K562 (cell line): ENCODE measurements around the gene SYNJ2. TPM values are rescaled to one million over a fixed set of nuclear protein-coding genes. Genes with fewer than 3 reads are reported as not detected.

ENCODE experiments used
- ATAC-seq: fragments of 200-7000 bp; cut with Tn5 transposase; 3 replicates; pipeline ENCODE4 v1.9.1; 2020; ENCODE audit warnings: moderate library complexity
- BruUV-seq: library from RNA; stranded (reverse); fragments of 400-500 nt; replicated peaks from 2 replicates; lab custom pipeline; 2021; lab: Mats Ljungman, UMichigan
- CTCF ChIA-PET: fragments of 300-600 bp; formaldehyde crosslinking; extraction: SDS; loops from one replicate; lab custom pipeline; 2021; ENCODE audit warnings: low intra/inter-chr PET ratio; lab: Yijun Ruan, JAX
- POLR2A ChIA-PET: fragments of 300-600, 350-650 bp; sonication (Branson Sonifier 250); formaldehyde crosslinking; extraction: SDS; loops from one replicate; lab custom pipeline; 2021; ENCODE audit warnings: antibody characterized with exemption, inconsistent platforms; lab: Yijun Ruan, JAX
- DNase-seq, 4 experiments: peaks; one replicate each; pipeline versions ENCODE4 v3.0.0 to v3.0.0-alpha.2; 2011 to 2018; ENCODE audit warnings: low spot score in 3 of 4, mixed read lengths in 3 of 4; ENCODE audit errors: extremely low read depth in 1 of 4
- FAIRE-seq: peaks from 2 replicates; lab custom pipeline; 2011; peaks lifted over from hg19 to GRCh38; lab: Jason Lieb, UNC
- H2AFZ ChIP-seq: 2 replicates; pipeline ENCODE4 v1.6.0; 2011; ENCODE audit warnings: low read depth, low read length, control low read depth, inconsistent platforms
- H3K27ac ChIP-seq: fragments of 200-600 bp; 3 replicates; pipeline ENCODE4 v1.8.0; 2011; ENCODE audit warnings: low read depth, mild to moderate bottlenecking, control low read depth, inconsistent platforms, low read length, moderate library complexity, mixed read lengths; ENCODE audit errors: extremely low read depth
- H3K27me3 ChIP-seq, 2 experiments: fragments of 300-600 bp in 1 of 2; 2 replicates in 1 of 2; 3 replicates in 1 of 2; pipeline versions ENCODE4 v1.6.0 to v1.8.0; 2011; ENCODE audit warnings: inconsistent platforms in 2 of 2, low read length in 2 of 2, mild to moderate bottlenecking in 1 of 2, mixed read lengths in 1 of 2, moderate library complexity in 1 of 2; ENCODE audit not compliant: control insufficient read depth in 2 of 2, insufficient read depth in 2 of 2
- H3K36me3 ChIP-seq: fragments of 300-600 bp; 3 replicates; pipeline ENCODE4 v1.8.0; 2011; ENCODE audit warnings: mild to moderate bottlenecking, low read length, inconsistent platforms; ENCODE audit not compliant: control insufficient read depth, insufficient read depth
- H3K4me1 ChIP-seq, 2 experiments: fragments of 200-600 bp in 1 of 2; replicated peaks in 1 of 2; 2 replicates in 1 of 2; 3 replicates in 1 of 2; pipeline versions ENCODE4 v1.5.1 to v1.8.0; 2011; ENCODE audit warnings: inconsistent platforms in 2 of 2, low read length in 2 of 2, mild to moderate bottlenecking in 1 of 2, mixed read lengths in 1 of 2, moderate library complexity in 1 of 2; ENCODE audit not compliant: control insufficient read depth in 2 of 2, insufficient read depth in 2 of 2
- H3K4me2 ChIP-seq: 2 replicates; pipeline ENCODE4 v1.6.1; 2011; ENCODE audit warnings: low read length, control low read depth, inconsistent platforms, mixed read lengths; ENCODE audit not compliant: insufficient read depth
- H3K4me3 ChIP-seq: fragments of 200-600 bp; sonication (generic), shearing (Covaris generic); 2 replicates; pipeline ENCODE4 v1.5.1; 2016; ENCODE audit warnings: control low read depth, inconsistent platforms
- H3K79me2 ChIP-seq: fragments of 200-600 bp; 3 replicates; pipeline ENCODE4 v1.8.0; 2011; ENCODE audit warnings: low read length, inconsistent platforms; ENCODE audit not compliant: control insufficient read depth, insufficient read depth
- H3K9ac ChIP-seq, 2 experiments: 2 replicates each; pipeline versions ENCODE4 v1.6.0 to v1.6.1; 2011; ENCODE audit warnings: low read depth in 2 of 2, low read length in 2 of 2, control low read depth in 1 of 2, inconsistent platforms in 1 of 2, mild to moderate bottlenecking in 1 of 2, mixed read lengths in 1 of 2; ENCODE audit not compliant: insufficient read depth in 1 of 2
- H3K9me1 ChIP-seq: one replicate; pipeline ENCODE4 v1.6.0; 2011; ENCODE audit warnings: inconsistent platforms, mild to moderate bottlenecking, low read length, moderate library complexity; ENCODE audit not compliant: control insufficient read depth, insufficient read depth
- H3K9me3 ChIP-seq: replicated peaks from 2 replicates; pipeline ENCODE4 v1.5.1; 2011; ENCODE audit warnings: low read depth, low read length, inconsistent platforms; ENCODE audit not compliant: control insufficient read depth, insufficient read depth
- H4K20me1 ChIP-seq: replicated peaks from 2 replicates; pipeline ENCODE4 v1.6.1; 2011; ENCODE audit warnings: low read length, inconsistent platforms, mixed read lengths; ENCODE audit not compliant: control insufficient read depth, insufficient read depth
- HDGF ChIP-seq: fragments of 450-650 bp; IDR thresholded peaks from 2 replicates; pipeline ENCODE4 v1.6.1; 2016
- PML ChIP-seq: IDR thresholded peaks from 2 replicates; pipeline ENCODE4 v1.6.1; 2012; ENCODE audit warnings: low read length, inconsistent platforms
- RFX1 ChIP-seq: fragments of 450-650 bp; IDR thresholded peaks from 2 replicates; pipeline ENCODE4 v1.6.1; 2016; ENCODE audit warnings: mild to moderate bottlenecking, moderate library complexity
- USF2 ChIP-seq: sonication (generic); formaldehyde crosslinking; IDR thresholded peaks from 2 replicates; pipeline ENCODE4 v1.5.0; 2020; ENCODE audit warnings: missing genetic modification reagents
- WGBS: fragments of 100-300 bp; shearing (Covaris generic); methylation state at CpG from one replicate; pipeline ENCODE4 v1.1.6; 2016; ENCODE audit warnings: low coverage, mixed read lengths; ENCODE audit not compliant: insufficient coverage; ENCODE audit errors: missing lambda C conversion rate; 5-methylcytosine and 5-hydroxymethylcytosine counted together
- in situ Hi-C: fragments of 300-500 bp; cut with MboI; formaldehyde crosslinking; loops from 4 replicates; pipeline ENCODE4 v1.15.0; 2018; ENCODE audit warnings: inconsistent platforms, mixed read lengths
- intact Hi-C: fragments of 100-400 bp; cut with micrococcal nuclease; formaldehyde crosslinking; loops from 2 replicates; pipeline ENCODE4 v1.14.2; 2022
- polyA plus RNA-seq, 8 experiments: library from polyadenylated mRNA; depleted of rRNA in 4 of 8; stranded (reverse) in 5 of 8; unstranded in 3 of 8; fragments of >200 nt; fragmentation: Nextera tagmentation in 2 of 8; fragmentation: Illumina TruSeq in 1 of 8; extraction: Ambion mirVana in 2 of 8; extraction: Trizol in 1 of 8; gene quantifications; 2 replicates each; pipeline versions ENCODE4 v1.2.1 to v1.2.3, GENCODE V29; 2011 to 2014; ENCODE audit warnings: inconsistent platforms in 1 of 8, missing spikeins in 1 of 8
- total RNA-seq, 7 experiments: library from RNA; depleted of rRNA in 6 of 7; stranded (reverse); fragments of >200 nt in 6 of 7; fragmentation: Illumina TruSeq in 2 of 7; extraction: Trizol in 2 of 7; gene quantifications; 2 replicates each; pipeline versions ENCODE4 v1.2.1 to v1.2.3, GENCODE V29; 2011 to 2021; ENCODE audit warnings: low replicate concordance in 1 of 7
- TF ChIP-seq, protein P1 (sequence below): fragments of 450-650 bp; IDR thresholded peaks from 2 replicates; pipeline ENCODE4 v1.7.0; 2016; ENCODE audit warnings: borderline replicate concordance

The SYNJ2 gene
- total and polyA plus RNA-seq, 9 of the 15 experiments (the other 6 are each of a cell fraction or from before 2014, with no cell fraction given) = 3.0 to 27.7 (median 17.8) TPM

GRCh38 chr6:158077676-158078075 lies 96.0 kb downstream of the SYNJ2 start:
- intact Hi-C loops = no loop called here
- no peak for DNase-seq
- CTCF ChIA-PET = no interaction called here

More at GRCh38 chr6:158077676-158078075, 96.0 kb downstream of the SYNJ2 start:
- Histone ChIP-seq H2AFZ (no peak overlapping the region), H3K9ac (no peak overlapping the region), H3K79me2 (no peaks in the 10 kb centered on the region), H3K9me1 (no peaks in the 10 kb centered on the region), H3K4me2 (no peak overlapping the region), H3K27ac (no peak overlapping the region), H3K9me3 (no peaks in the 10 kb centered on the region), H3K4me3 (no peak overlapping the region), H3K27me3 (no peaks in the 10 kb centered on the region), H3K4me1 (no peaks in the 10 kb centered on the region), H4K20me1 (no peaks in the 10 kb centered on the region), H3K36me3 (peaks cover 53% of the 10 kb centered on the region)
- no peak for TF ChIP-seq USF2
- TF ChIP-seq HDGF = no peak
- TF ChIP-seq, protein P1, sequence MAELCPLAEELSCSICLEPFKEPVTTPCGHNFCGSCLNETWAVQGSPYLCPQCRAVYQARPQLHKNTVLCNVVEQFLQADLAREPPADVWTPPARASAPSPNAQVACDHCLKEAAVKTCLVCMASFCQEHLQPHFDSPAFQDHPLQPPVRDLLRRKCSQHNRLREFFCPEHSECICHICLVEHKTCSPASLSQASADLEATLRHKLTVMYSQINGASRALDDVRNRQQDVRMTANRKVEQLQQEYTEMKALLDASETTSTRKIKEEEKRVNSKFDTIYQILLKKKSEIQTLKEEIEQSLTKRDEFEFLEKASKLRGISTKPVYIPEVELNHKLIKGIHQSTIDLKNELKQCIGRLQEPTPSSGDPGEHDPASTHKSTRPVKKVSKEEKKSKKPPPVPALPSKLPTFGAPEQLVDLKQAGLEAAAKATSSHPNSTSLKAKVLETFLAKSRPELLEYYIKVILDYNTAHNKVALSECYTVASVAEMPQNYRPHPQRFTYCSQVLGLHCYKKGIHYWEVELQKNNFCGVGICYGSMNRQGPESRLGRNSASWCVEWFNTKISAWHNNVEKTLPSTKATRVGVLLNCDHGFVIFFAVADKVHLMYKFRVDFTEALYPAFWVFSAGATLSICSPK = no peak
- TF ChIP-seq RFX1 = no peak
- no peak for TF ChIP-seq PML
- in situ Hi-C loops = no loop called here
- FAIRE-seq (no peak), ATAC-seq (no peak)
- POLR2A ChIA-PET = interaction anchor here (0.6 to 3.5 kb wide), 4 partner anchors 9 to 715 kb away, joined by 3 to 14 read pairs (median 4); no protein-coding TSS in a partner anchor
- BruUV-seq = no TSS peak
- 92% methylated on average over 10 of the region's 10 CpGs for WGBS
